ENCODE results near the gene RBM14. TPM values are rescaled to one million over a fixed set of nuclear protein-coding genes. Genes with fewer than 3 reads are reported as not detected.

RBM14 gene
- total RNA-seq = 26.5 and 30.6 TPM in 2 replicates

GRCh38 chr11:66616379-66617154 lies at the start of gene RBM14:
Gene RBM14 (plus strand): TSS chr11:66616630. CDS start chr11:66616721, 91 bp downstream.

GRCh38 chr11:66568124-66568916 lies 48.1 kb upstream of the RBM14 start, which contains the start of gene CTSF:
Gene CTSF (minus strand): TSS chr11:66568606. CDS start chr11:66568486, 120 bp downstream.

GRCh38 chr11:66592457-66593302 lies 23.8 kb upstream of the RBM14 start, which contains the start of the genes CCDC87 and CCS:
Gene CCDC87 (minus strand): TSS chr11:66593063. CDS start chr11:66593015, 48 bp downstream.
Gene CCS (plus strand): TSS chr11:66593185. CDS start chr11:66593262, 77 bp downstream.

GRCh38 chr11:66638177-66639065 lies 22.0 kb downstream of the RBM14 start, which contains the start of gene RBM4:
Gene RBM4 (plus strand): TSS chr11:66638703. CDS start chr11:66639712, 1,009 bp downstream.

Small RNA genes lying within 50 kb of the gene (small RNA-seq; reads per million reads assigned to genes)
- not detected for gene RNU4-39P

Other genes with a start within 250 kb of the RBM14 start
- gene SLC29A2, start 244.9 kb upstream of the RBM14 start, total RNA-seq = 0.11 and 0.13 TPM in 2 replicates
- under 0.01 TPM in 1 of 2 replicates, not detected in the other for gene NPAS4, start 195.6 kb upstream of the RBM14 start, total RNA-seq
- 36.5 and 45.6 TPM in 2 replicates for gene MRPL11, start 177.8 kb upstream of the RBM14 start, total RNA-seq
- 8.8 and 10.1 TPM in 2 replicates for gene PELI3, start 149.7 kb upstream of the RBM14 start, total RNA-seq
- gene DPP3, start 136.2 kb upstream of the RBM14 start, total RNA-seq = 27.1 and 33.2 TPM in 2 replicates
- 37.8 and 52.4 TPM in 2 replicates for gene BBS1, start 106.0 kb upstream of the RBM14 start, total RNA-seq
- gene ZDHHC24, start 70.6 kb upstream of the RBM14 start, total RNA-seq = 7.7 and 9.5 TPM in 2 replicates
- gene ACTN3, start 69.7 kb upstream of the RBM14 start, total RNA-seq = under 0.01 and 0.11 TPM in 2 replicates
- 26.3 and 26.8 TPM in 2 replicates for gene CTSF, start 48.0 kb upstream of the RBM14 start, total RNA-seq
- gene CCDC87, start 23.6 kb upstream of the RBM14 start, total RNA-seq = 0.76 and 0.78 TPM in 2 replicates
- gene CCS, start 23.4 kb upstream of the RBM14 start, total RNA-seq = 27.7 and 39.3 TPM in 2 replicates
- 84.2 and 86.1 TPM in 2 replicates for gene RBM4, start 22.1 kb downstream of the RBM14 start, total RNA-seq
- gene RBM4B, start 61.3 kb downstream of the RBM14 start, total RNA-seq = 16.9 and 22.2 TPM in 2 replicates
- 0.43 and 0.91 TPM in 2 replicates for gene SPTBN2, start 112.6 kb downstream of the RBM14 start, total RNA-seq
- 8.4 and 9.1 TPM in 2 replicates for gene RCE1, start 226.8 kb downstream of the RBM14 start, total RNA-seq
- 20.3 and 30.7 TPM in 2 replicates for gene LRFN4, start 240.4 kb downstream of the RBM14 start, total RNA-seq

Data from articular chondrocyte of knee joint (primary cell).